Measurements from ENCODE around the gene RNF5. TPM values are rescaled to one million over a fixed set of nuclear protein-coding genes. Genes with fewer than 3 reads are reported as not detected.

The RNF5 gene
- total RNA-seq, 4 donors from 2014 or later: 74.5 to 117 (median 107) TPM

DNA sequence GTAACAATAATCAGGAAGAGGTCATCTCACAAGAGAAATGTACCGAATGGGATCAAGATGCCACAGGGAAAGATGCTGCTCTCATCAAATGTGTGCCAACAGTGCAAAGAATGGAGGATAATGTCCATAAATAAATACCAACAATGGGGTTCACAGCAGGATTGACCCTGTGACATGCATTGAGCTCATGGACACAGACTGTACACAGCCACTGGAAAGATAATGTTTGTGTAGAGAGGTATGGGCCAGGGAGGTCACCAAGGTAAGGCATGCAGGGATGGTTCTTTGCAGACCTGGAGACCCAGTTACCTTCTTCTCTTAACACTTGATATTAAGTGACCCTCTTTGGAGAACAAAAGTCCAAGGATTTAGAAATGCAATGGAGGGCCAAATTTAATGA, 3.8 kb upstream of the RNF5 start:
- no peak overlapping the region for H3K4me3 ChIP-seq
- no peak overlapping the region for H3K27ac ChIP-seq
- H3K4me1 ChIP-seq: peaks cover 0 to 65% (median 31%) of the 10 kb centered on the region in 4 donors
- peaks cover 0 to 21% (median 0%) of the 10 kb centered on the region in 3 donors for H3K36me3 ChIP-seq
- no peaks in the 10 kb centered on the region for H3K9me3 ChIP-seq
- 52 to 68% methylated on average over 1 of the region's 1 CpG for WGBS, 2 donors
- TF ChIP-seq, protein P1, sequence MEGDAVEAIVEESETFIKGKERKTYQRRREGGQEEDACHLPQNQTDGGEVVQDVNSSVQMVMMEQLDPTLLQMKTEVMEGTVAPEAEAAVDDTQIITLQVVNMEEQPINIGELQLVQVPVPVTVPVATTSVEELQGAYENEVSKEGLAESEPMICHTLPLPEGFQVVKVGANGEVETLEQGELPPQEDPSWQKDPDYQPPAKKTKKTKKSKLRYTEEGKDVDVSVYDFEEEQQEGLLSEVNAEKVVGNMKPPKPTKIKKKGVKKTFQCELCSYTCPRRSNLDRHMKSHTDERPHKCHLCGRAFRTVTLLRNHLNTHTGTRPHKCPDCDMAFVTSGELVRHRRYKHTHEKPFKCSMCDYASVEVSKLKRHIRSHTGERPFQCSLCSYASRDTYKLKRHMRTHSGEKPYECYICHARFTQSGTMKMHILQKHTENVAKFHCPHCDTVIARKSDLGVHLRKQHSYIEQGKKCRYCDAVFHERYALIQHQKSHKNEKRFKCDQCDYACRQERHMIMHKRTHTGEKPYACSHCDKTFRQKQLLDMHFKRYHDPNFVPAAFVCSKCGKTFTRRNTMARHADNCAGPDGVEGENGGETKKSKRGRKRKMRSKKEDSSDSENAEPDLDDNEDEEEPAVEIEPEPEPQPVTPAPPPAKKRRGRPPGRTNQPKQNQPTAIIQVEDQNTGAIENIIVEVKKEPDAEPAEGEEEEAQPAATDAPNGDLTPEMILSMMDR (IDR thresholded peaks at IDR 0.05): no peak
- TF ChIP-seq EP300 (IDR thresholded peaks at IDR 0.05) (no peak), POLR2A (IDR thresholded peaks at IDR 0.05) (no peak)
- H3K27me3 ChIP-seq: no peaks in the 10 kb centered on the region
- DNase-seq (ENCODE audit: low spot score in 2 of 2): no peak

DNA sequence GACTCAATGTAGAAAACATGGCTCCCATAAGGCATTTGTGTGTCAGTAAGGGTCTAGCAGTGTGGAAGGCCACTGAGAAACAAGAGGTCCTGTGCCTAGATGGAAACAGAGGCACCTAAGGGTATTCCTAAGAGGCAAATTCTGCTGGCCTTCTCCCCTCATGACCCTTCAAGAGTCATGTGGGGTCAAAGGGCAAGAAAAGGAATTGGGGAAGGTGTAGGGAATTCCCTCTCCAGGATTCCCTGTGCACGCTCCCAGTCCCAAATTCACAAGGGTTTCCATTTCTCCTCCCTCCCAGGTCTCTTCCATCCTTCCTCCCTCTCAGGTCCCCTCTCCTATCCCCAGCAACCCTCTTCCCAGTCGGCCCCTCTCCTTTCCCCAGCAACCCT, 2.9 kb upstream of the RNF5 start:
- 5 to 19% methylated on average over 2 of the region's 2 CpGs for WGBS, 2 donors
- H3K27ac ChIP-seq: peak overlapping the region; percentile 91 to 100 (median 95)
- no peak for DNase-seq (ENCODE audit: low spot score in 2 of 2)
- H3K27me3 ChIP-seq: no peaks in the 10 kb centered on the region
- peak overlapping the region; percentile 67 to 88 (median 73) for H3K4me3 ChIP-seq
- TF ChIP-seq POLR2A (IDR thresholded peaks at IDR 0.05) (no peak), EP300 (IDR thresholded peaks at IDR 0.05) (no peak)
- TF ChIP-seq, protein P1 (IDR thresholded peaks at IDR 0.05): no peak
- no peaks in the 10 kb centered on the region for H3K9me3 ChIP-seq
- peaks cover 0 to 65% (median 32%) of the 10 kb centered on the region in 4 donors for H3K4me1 ChIP-seq
- H3K36me3 ChIP-seq: peaks cover 0 to 21% (median 0%) of the 10 kb centered on the region in 3 donors

DNA sequence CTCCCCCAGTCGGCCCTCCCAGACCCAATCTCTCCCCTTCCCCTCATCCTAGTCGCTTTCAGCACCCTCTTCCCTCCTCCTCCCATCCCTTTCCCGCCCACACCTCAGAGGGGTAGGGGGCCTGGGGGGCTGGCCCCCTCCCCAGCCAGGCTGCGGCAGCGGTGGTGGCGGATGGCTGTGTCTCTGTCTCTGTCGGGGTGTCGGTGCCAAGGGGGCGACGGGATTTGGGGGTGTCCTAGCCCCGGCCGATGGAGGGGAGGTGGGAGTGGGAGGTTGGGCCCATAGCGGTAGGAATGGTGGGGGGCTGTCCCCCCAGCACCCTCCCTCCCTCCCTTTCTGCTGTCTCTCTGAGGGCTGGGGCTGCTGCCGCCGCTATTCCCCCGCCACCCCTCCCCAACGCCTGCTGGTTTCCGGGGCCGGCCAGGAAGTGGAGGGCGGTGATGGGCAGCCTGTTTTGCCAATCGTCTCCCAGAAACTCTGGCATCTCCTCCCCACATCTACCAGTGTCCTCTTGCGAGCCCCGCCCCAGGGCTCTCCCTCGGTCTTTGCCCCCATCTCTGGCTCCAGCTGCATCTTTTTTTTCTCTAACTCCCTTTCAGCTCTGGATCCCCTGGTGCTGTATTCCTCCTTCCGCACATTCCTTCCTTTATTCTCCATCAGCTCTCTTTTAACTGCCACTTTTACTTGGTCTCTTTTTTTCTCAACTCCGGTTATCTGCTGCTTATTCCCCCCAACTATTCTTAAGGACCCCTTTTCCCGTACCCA, 2.3 kb upstream of the RNF5 start, which contains the start of gene AGPAT1:
TSS of gene AGPAT1 (minus strand) at position 374 of the 765 bp plus-strand sequence. CDS start 4,588 bp downstream, outside the sequence.
- WGBS, 2 donors: 1 to 2% methylated on average over 27 of the region's 27 CpGs
- Histone ChIP-seq H3K4me3 (peak within 1 kb of the TSS; percentile 67 to 88 (median 73)), H3K4me1 (peaks cover 0 to 66% (median 32%) of the 10 kb centered on the region in 4 donors), H3K36me3 (peaks cover 0 to 20% (median 0%) of the 10 kb centered on the region in 3 donors), H3K27ac (peak within 1 kb of the TSS; percentile 91 to 100 (median 95)), H3K27me3 (no peaks in the 10 kb centered on the region), H3K9me3 (no peaks in the 10 kb centered on the region)
- TF ChIP-seq EP300 (IDR thresholded peaks at IDR 0.05) (peak; percentile 64 to 93), POLR2A (IDR thresholded peaks at IDR 0.05) (peak; percentile 56 to 84)
- TF ChIP-seq, protein P1 (IDR thresholded peaks at IDR 0.05): no peak
- peak; percentile 95 to 97 for DNase-seq (ENCODE audit: low spot score in 2 of 2)

DNA sequence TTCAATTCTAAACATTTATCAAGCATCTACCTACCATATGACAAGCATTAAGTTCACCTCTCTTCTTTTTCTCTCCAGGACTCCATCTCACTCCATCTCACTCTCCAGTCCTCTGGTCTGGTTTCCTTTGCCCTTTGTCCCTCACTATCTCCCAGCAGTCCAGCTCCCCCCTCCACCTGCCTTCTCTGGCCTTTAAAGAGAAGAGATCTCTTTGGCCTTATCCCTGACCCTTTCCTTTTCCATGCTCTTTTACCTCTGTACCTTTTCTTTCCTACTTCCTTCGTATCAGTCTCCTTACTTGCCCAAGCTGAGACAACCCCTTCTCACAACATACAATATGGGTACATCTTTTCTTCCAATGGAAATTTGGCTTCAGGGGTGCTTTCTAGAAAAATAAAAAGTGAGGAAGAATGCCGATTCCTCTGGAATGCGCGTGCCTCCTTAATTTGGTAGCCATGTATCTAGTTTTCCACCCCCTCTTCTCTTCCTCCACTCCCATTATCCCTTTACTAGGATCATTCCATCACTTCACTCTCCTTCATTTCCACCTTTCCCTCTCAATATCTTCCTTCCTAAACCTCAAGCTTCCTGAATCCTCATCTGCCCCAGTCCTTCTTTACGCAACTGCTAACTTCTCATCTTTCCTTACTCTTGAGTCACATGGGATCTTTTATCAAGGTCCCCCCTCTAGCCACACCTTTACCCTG, 1.6 kb upstream of the RNF5 start:
- Histone ChIP-seq H3K4me1 (peaks cover 0 to 73% (median 32%) of the 10 kb centered on the region in 4 donors), H3K4me3 (peak overlapping the region; percentile 67 to 88 (median 73)), H3K36me3 (peaks cover 0 to 20% (median 4%) of the 10 kb centered on the region in 3 donors), H3K27me3 (no peaks in the 10 kb centered on the region), H3K9me3 (no peaks in the 10 kb centered on the region), H3K27ac (peak overlapping the region; percentile 91 to 100 (median 95))
- DNase-seq (ENCODE audit: low spot score in 2 of 2): no peak
- TF ChIP-seq EP300 (IDR thresholded peaks at IDR 0.05) (no peak), POLR2A (IDR thresholded peaks at IDR 0.05) (no peak)
- TF ChIP-seq, protein P1 (IDR thresholded peaks at IDR 0.05): no peak
- 14 to 15% methylated on average over 5 of the region's 5 CpGs for WGBS, 2 donors
